HG03565 (cell line): Measurements from ENCODE around the gene ZNF521.

Source experiments
- ATAC-seq: cut with Tn5 transposase; IDR thresholded peaks from one replicate; pipeline ENCODE4 v1.9.1; 2021; ENCODE audit warnings: mild to moderate bottlenecking, moderate library complexity; ENCODE audit not compliant: unreplicated experiment

The ZNF521 gene

DNA sequence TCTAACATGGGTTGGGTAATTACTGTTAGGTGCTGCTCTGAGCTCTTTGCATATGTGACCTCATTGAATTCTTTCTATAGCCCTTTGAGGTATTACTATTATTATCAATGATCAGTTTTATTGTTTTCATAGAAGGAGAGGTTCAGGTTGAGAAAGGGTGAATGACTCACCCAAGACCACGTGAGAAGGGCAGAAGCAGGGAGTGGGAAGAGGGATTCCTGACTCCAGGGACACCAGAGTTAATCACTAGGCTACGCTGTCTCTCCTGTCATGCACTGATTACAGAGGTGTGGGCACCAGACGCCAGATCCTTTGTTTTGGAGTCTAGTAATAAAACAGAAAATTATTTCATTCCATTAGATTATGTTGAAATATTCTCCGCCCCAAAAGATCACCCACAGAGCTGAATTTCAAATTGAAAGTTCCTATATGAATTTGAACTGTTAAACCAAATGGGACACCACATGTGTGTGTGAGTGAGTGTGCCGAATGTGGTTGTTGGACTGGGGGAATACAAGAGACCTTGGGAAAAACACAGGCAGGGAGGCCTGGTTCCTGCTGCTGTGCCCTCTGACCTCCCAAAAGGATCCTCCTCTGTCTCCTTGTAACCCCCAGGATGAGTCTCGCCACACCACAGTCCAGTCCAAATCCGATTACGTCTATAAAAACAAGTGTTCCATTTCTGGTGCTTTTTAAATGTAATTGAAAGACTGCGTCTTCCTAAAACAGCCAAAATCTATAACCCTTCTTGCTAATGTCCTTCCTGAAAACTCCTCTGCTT is 215.4 kb downstream of the ZNF521 start:
- no peak for ATAC-seq

DNA sequence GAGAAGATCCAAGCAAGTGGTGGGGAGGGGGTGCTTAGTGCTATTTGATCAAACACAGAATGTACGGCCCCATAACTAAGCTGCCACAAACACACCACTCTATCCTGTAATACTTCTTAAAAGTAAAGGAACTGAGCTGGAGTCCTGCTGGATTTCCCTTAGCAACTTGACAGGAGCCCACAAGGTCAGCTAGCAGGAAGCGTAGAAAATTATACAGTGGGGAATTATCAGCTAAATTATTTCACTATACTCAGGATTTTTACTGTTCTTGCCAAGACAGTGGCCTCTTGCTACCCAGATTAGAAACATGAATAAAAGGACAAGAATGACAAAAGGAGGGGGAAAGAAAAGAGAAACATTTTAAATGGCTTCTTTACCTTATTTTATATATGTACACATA is 217.1 kb downstream of the ZNF521 start:
- no peak for ATAC-seq

DNA sequence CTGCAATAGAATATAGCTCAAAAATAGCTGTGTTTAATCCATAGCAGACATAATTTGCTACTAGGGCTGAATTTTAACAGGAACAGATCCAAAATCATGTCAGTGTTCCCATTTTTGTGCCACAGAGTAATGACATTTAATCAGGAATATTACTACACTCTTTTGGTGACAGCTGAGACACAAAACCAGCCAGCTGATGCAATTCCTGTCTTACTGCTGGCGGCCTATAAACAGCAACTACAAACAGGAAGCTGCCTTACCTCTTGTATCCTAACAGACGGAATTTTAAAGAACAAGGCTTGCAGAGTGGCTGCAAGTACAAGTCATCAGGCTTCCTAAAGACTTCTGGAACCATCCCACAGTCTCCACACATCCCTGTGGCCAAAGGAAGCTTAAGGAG is 218.1 kb downstream of the ZNF521 start:
- ATAC-seq = no peak

DNA sequence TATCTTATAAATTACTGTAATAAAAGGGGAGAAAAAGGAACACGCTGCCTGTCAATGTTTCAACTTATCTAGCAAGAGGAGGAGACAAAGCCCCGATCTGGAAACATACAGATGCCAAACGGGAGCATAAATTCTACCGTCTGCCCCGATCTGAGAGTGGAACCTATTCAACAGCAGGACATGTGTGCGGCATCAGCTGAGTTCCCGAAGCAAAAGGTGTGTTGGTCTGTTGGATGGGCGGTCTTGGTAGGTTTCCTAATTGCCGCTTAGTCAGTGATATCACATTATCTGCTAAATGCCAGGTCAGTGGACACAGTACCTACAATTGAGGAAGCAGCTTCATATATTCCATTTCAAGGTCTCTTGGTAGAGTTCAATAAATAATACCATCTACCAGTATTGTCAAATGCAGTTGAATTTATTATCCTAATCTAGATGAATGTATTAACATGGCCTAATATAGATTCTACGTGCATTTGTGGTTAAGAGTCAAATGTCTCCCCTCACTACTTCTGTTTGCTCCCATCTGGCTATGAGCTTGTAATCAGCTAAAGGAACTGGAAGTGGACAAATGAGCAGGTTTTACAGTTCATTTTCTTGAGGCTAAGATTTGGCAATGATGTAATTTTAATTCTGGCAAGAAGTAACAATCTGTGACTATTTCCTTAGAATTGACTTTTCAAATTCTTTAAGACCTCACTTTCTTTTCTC is 219.0 kb downstream of the ZNF521 start:
- no peak for ATAC-seq

DNA sequence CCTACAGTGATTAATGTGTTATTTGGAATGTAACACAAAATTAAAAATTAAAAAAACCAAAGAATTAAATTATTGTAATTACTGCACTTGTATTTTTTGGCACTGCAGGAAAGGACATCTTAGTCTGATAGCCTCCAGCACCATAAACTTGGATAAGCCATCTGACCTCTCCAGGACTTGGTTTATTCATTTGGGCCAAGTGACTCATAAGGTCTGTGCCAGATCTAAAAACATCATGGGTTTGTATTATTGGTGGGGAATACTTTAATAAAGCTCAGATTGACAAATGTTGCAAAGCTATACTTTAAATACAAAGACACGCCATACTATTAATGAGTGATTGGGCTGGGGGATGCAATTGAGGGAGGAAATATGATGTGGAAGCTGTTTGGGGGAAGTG is 225.2 kb downstream of the ZNF521 start:
- no peak for ATAC-seq

DNA sequence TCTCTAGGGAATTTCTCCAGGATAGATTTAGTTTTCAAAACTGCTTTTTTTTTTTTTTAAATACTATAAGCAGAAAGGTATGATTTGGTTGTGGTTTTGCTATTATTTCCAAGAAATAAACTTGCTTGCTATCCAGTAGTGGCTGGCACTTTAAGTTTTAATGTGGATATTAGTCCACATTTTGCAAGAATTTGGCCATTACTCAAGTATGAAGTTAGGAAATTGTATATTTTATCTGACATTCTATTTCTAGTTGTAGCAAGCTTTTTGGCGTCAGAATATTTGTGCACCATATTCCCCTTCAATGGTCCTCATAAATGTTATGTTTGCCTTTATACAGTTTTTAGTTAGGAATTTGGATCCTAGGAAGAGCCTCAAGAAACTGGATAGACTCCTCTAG is 226.3 kb downstream of the ZNF521 start:
- ATAC-seq = no peak

DNA sequence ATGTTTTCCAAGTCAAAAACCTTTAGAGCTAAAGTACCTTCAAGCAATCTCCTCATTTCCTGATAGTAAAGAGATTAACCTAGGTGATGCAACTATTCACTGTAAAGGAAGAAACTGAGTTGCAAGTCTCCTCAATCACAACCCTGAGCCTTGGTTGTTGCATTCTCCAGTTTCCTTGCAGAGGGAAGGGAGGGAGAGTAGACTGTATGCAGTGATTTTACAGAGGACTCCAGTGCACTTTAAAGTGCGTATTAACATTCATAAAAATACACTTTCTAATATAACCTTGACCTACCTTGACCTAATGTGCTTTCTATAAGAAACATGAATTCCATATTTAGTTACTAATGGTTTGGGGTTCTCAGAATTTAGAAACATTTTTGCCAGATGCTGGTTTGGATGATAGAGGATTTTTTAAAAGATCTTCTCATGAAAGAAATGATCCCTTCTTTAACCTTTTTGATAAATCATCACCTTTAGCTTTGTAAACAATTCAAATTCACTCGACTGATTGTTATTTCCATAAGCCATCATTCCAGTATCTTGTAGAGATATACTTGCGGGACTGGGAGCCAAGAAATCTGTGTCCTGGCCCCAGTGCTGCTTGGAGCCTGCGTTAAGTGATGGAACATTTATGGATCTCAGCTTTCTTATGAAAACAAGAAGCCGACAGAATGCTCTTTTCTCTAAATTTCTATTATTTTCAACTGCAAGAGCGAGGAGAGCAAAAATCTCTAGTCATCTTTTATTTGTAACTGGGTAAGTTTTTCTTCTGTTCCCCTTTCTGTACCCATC is 228.3 kb downstream of the ZNF521 start:
- no peak for ATAC-seq

DNA sequence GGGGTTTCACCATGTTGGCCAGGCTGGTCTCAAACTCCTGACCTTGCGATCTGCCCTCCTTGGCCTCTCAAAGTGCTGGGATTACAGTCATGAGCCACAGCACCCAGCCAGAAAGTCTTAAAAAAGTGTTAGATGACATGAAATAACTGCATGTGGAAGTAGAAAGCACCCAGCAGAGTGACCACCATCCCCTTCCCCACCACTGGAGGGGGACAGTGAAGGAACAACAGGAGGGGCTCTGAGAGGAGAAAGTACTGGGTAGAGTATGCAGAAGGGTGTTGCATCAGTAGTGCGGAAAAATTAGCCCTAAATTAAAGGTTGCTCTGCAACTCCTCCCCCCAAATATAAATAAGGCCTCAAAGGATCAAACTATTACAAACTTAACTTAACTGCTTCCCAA is 230.5 kb downstream of the ZNF521 start:
- ATAC-seq = no peak

DNA sequence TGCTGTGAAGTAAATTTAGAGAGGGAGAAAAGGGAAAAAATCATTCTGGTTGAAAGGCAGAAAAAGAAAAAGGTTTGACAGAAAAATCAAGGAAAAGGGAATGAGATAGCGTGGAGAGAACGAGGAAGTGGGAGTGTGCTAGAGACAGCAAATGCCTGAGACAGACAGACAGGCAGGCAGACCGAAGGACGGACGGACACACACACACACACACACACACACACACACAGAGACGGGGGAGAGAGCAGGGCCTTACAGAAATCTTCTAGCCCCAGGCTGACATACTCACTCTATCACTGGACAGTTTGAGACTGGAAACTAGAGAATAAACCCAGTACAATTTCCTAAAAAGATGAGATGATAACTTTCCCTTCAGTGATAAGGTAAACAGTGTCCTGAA is 238.4 kb downstream of the ZNF521 start:
- ATAC-seq = no peak

DNA sequence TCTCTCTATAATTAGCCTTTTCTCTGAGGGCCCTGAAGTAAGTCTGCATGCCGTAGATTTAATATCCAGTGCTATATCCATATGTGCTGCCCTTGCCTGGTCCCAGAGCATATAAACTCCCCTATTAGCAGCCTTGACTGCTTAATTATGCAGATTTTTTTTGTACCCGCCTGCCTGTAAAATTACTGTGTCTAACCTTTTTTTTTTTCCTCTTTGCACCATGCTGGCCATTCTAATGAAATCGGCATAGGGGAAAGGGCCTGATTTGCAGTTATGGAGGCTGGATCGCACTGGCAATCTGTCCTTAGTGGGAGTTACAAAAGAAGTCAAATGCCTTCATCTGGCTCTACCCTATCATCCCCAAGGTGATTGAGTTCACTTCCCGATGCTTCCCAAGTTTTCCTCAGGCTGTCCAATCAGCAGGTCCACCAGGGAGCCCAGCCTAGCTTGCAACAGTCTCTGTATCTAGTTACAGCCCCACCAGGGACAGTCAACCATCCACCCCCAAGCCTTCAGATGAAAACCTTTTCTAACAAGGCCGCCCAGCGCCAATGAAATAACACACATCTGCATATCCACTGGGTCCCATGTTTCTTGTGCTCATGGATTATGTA is 239.0 kb downstream of the ZNF521 start:
- ATAC-seq = no peak

DNA sequence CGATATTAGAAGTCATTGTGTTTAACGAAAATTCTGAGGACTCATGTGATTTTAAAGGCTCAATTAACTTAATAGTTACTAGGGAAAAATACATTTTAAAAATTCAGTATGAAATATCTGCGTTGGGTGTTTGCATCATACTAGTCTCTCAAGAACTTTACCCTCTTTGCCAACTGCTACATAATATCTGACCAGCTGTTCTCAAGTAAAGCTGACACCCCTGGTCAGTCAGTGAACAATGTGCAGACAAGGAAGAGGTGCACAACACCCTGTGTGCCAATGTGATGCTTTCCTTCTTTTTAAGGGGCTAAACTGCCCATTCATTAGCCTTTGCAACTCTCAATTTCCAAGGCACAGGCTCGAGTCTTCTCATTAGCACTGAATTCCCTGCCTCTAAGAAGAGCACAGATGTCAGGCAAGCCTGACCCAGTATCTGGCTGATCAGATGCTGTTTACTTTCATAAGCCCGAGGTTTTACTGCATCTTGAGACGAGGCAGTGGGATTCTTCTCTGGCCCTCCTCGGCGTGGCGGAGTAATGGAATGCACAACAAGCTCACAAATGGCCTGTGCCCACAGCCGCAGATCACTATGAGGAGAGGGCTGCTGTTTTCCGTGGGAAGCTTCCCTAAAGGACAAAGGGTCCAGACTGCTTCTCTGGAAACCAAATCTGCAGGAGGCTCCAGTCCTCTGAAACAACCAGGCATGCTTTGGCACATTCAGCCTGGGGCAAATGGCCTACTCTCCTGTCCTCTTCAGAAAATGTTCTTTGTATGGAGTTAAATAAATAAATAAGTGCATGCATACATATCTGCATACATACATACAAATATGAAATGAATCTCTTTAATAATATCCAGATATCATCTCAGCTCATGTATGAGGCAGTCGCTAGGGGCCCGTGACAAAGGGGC is 240.3 kb downstream of the ZNF521 start:
- ATAC-seq = no peak

DNA sequence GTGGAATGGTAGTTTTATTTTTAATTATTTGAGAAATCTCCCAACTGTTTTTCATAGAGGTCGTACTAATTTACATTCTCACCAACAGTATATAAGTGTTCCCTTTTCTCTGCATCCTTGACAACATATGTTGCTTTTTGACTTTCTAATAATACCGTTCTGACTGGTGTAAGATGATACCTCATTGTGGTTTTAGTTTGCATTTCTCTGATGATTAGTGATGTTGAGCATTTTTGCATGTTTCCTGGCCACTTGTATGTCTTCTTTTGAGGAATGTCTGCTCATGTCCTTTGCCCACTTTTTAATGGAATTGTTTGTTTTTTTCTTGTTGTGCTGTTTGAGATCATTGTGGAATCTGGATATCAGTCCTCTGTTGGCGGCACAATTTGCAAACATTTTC is 242.5 kb downstream of the ZNF521 start:
- no peak for ATAC-seq

DNA sequence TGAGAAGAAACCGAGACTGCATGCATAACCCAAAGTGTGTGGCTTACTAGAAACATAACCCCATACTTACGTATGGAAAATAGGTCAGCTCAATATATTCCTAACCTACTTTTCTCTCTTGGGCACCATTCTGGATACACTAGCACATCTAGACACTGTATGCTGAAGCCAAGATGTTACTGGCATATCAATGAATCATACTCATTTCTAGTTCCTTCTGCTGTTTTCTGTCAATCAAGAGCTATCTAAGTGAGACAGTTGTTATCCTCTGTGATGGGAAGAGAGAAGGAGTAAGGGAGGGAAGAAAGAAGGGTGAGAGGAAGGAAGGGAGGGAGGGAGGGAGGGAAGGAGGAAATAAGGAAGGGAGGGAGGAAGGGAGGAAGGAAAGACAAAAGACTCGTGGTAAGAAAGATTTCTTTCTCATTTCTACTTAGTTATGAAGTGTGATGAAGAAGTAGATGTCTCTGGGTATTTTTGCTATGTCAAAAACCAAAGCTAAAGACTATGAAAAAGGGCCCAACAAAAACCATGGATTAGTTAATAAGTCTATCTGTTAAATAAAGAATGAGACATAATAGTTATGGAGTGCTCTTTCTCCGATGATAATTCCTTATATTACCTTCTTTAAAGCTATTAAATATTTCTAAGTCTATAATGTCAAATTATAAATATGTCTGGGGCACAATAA is 248.4 kb downstream of the ZNF521 start:
- ATAC-seq = no peak

DNA sequence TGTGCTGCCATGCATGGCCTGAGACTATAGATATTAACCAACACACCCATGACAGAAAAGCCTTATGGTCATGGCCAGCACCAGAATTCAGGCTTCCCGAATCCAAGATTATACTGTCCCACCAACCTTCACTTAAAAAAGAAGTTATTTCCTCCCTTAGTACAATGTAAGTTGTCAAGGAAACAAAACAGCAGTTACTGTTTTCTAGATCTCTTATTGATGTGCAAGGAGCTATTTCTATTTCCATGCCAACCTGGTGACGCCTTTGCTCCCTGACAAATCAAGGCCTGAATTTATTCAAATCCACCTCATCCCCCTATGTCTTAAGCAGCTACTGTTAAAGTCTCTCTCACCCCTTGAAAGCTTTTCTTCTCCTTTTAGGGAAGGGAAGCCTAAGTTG is 249.3 kb downstream of the ZNF521 start:
- no peak for ATAC-seq

DNA sequence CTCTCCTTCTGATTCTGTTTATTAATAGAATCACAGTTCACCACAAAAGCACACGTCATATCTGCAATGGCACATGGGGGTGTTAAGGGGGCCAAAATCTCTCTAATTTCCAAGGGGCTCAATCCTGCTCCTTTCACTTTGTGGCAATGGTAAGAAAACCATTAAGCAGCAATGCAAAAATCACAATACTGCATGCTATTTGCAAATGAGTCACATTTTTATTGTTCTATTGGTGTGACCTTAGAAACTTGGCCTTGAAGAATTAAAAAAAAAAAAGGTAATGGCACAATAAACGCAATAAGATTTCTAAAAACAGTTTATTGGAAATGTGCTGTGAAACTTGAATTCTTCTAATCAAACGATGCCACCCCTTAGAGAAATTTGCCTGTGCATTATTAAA is 251.5 kb downstream of the ZNF521 start:
- no peak for ATAC-seq

DNA sequence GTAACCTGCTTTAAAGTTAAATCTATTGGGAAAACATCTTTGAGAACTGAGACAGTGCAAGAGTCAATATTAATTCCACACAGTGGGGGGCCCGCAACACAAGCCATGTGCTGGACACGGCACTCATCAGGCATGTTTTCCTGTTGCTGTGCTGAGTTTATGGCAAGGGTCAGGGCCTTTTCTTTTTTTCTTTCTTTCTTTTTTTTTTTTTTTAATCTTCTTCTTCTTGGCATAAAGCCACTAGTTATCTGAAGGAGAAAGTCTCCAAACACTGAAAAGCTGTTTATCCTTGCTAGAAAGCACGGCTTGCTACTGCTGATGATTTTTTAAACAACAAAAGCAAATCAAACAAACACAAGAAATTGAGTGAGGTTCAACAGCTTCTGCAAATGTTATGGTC is 252.1 kb downstream of the ZNF521 start:
- ATAC-seq = no peak

DNA sequence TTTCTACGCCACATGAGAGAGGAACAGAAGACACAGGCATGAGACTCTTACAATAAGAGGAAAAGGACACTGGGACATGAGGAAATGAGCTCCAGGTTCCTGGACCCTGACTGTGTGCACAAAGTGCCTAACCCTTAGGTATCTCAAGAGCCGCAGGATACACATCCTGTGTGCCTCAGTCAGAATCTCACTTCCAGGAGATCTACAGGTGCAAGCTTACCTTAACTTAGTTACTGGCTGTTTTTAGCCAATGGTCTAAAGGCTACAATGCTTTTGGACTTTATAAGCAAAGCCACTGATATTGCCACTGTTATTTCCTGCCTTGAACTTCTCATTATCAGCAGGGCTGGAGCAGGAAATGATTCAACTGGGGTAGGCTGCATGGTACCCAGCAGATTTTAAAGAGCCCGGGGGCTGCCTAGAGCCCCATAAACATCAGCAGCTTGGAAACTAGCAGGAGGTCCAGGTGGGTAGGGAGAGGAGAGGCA is 254.4 kb downstream of the ZNF521 start:
- no peak for ATAC-seq

DNA sequence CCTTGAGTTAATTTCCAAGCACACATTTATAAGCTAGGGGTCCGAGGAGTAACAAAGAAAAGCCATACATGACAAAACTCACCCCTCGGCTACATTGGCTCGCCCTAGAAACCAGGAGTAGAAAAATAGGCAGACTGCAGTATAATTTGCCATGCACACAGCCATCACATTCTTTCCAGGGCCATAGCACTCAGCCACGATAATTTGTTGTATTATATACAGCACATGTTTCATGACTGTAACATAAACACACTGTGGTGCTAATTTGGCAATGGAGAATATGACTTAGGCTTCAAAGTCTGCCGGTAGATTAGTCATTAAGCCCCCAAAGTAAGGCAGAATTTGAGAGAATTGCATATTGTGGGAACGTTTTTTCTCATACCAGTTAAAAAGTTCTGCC is 254.9 kb downstream of the ZNF521 start:
- ATAC-seq = no peak

DNA sequence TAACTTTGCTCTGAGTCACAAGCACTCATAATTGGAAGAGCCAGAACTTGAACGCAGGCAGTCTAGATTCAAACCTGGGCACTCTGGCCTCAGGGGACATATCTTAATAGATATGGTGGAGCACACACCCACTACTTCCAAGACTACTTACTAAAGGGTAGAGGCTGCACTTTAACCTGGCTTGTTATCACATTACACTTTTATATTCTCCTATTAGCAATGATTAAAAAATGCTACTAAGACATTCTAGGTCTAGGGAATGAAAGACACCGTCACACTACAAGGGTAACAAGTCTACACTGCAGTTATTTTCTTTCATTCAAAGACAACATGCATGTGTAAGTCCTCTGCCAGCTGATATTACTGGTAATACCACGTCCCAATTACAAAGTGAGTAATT is 258.8 kb downstream of the ZNF521 start:
- ATAC-seq = no peak

DNA sequence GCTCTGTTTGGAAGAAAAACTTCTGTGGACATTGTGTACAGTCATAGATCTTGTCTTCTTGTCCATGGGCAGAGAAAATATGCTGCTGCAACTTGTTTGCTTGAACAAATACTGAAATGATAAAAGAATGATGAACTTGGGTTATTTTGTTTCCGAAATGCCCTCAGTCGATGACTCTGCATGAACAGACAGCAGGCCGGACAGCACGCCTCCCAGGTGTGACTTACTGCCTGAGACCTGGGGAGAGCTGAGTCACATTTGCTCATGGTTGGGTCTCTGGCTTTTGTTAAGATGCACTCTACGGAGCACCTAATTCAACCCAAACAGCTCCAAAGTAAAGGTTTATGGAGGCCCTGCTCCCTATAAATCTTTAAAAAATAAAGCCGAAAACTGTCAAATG is 262.5 kb downstream of the ZNF521 start:
- ATAC-seq = no peak
